ENCODE data around the gene REPIN1. TPM values are rescaled to one million over a fixed set of nuclear protein-coding genes. Genes with fewer than 3 reads are reported as not detected.

The REPIN1 gene
- total RNA-seq, 4 donors from 2014 or later: 66.8 to 143 (median 97.7) TPM

GRCh38 chr7:150351587-150352194, 16.9 kb upstream of the REPIN1 start:
- WGBS: 66% methylated on average over 8 of the region's 8 CpGs
- DNase-seq (ENCODE audit: extremely low spot score): no peak
- TF ChIP-seq POLR2AphosphoS5 (IDR thresholded peaks at IDR 0.05) (no peak), EP300 (IDR thresholded peaks at IDR 0.05) (no peak), POLR2A (IDR thresholded peaks at IDR 0.05; ENCODE audit: low read depth) (no peak)
- TF ChIP-seq, protein P1, sequence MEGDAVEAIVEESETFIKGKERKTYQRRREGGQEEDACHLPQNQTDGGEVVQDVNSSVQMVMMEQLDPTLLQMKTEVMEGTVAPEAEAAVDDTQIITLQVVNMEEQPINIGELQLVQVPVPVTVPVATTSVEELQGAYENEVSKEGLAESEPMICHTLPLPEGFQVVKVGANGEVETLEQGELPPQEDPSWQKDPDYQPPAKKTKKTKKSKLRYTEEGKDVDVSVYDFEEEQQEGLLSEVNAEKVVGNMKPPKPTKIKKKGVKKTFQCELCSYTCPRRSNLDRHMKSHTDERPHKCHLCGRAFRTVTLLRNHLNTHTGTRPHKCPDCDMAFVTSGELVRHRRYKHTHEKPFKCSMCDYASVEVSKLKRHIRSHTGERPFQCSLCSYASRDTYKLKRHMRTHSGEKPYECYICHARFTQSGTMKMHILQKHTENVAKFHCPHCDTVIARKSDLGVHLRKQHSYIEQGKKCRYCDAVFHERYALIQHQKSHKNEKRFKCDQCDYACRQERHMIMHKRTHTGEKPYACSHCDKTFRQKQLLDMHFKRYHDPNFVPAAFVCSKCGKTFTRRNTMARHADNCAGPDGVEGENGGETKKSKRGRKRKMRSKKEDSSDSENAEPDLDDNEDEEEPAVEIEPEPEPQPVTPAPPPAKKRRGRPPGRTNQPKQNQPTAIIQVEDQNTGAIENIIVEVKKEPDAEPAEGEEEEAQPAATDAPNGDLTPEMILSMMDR (IDR thresholded peaks at IDR 0.05): no peak
- no peaks in the 10 kb centered on the region for H3K27me3 ChIP-seq
- H3K4me3 ChIP-seq: no peak overlapping the region
- intact Hi-C loops (cut with DNase I): no loop called here
- H3K36me3 ChIP-seq: no peaks in the 10 kb centered on the region
- H3K27ac ChIP-seq (replicated peaks in 1 of 4): no peak overlapping the region
- H3K4me1 ChIP-seq: peaks cover 0 to 10% (median 3%) of the 10 kb centered on the region in 4 donors
- no peaks in the 10 kb centered on the region for H3K9me3 ChIP-seq

GRCh38 chr7:150355666-150356059, 13.0 kb upstream of the REPIN1 start:
- Histone ChIP-seq H3K4me1 (peaks cover 0 to 10% (median 4%) of the 10 kb centered on the region in 4 donors), H3K27me3 (no peaks in the 10 kb centered on the region), H3K27ac (replicated peaks in 1 of 4) (peak overlapping the region in 1 of 4 donors; percentile 30), H3K4me3 (no peak overlapping the region), H3K36me3 (no peaks in the 10 kb centered on the region), H3K9me3 (no peaks in the 10 kb centered on the region)
- intact Hi-C loops (cut with DNase I): no loop called here
- TF ChIP-seq, protein P1 (IDR thresholded peaks at IDR 0.05): no peak
- no peak for TF ChIP-seq POLR2AphosphoS5 (IDR thresholded peaks at IDR 0.05)
- TF ChIP-seq POLR2A (IDR thresholded peaks at IDR 0.05; ENCODE audit: low read depth): no peak
- no peak for TF ChIP-seq EP300 (IDR thresholded peaks at IDR 0.05)
- no peak for DNase-seq (ENCODE audit: extremely low spot score)
- 96% methylated on average over 1 of the region's 1 CpG for WGBS

GRCh38 chr7:150356265-150356897, 12.2 kb upstream of the REPIN1 start:
- H3K36me3 ChIP-seq: no peaks in the 10 kb centered on the region
- H3K9me3 ChIP-seq: no peaks in the 10 kb centered on the region
- intact Hi-C loops (cut with DNase I): no loop called here
- no peak overlapping the region for H3K27ac ChIP-seq (replicated peaks in 1 of 4)
- H3K4me1 ChIP-seq: peaks cover 0 to 13% (median 11%) of the 10 kb centered on the region in 4 donors
- TF ChIP-seq, protein P1 (IDR thresholded peaks at IDR 0.05): peak; percentile 24 to 62 (median 50)
- no peak for TF ChIP-seq POLR2AphosphoS5 (IDR thresholded peaks at IDR 0.05)
- H3K4me3 ChIP-seq: no peak overlapping the region
- DNase-seq (ENCODE audit: extremely low spot score): no peak
- H3K27me3 ChIP-seq: no peaks in the 10 kb centered on the region
- 41% methylated on average over 6 of the region's 6 CpGs for WGBS

GRCh38 chr7:150357270-150357669, 11.4 kb upstream of the REPIN1 start:
- no peak for TF ChIP-seq POLR2AphosphoS5 (IDR thresholded peaks at IDR 0.05)
- no peak for TF ChIP-seq EP300 (IDR thresholded peaks at IDR 0.05)
- H3K27me3 ChIP-seq: no peaks in the 10 kb centered on the region
- no peak overlapping the region for H3K27ac ChIP-seq (replicated peaks in 1 of 4)
- no peak for DNase-seq (ENCODE audit: extremely low spot score)
- H3K9me3 ChIP-seq: no peaks in the 10 kb centered on the region
- intact Hi-C loops (cut with DNase I): no loop called here
- 55% methylated on average over 9 of the region's 9 CpGs for WGBS
- H3K4me3 ChIP-seq: no peak overlapping the region
- H3K4me1 ChIP-seq: peaks cover 0 to 22% (median 20%) of the 10 kb centered on the region in 4 donors
- H3K36me3 ChIP-seq: no peaks in the 10 kb centered on the region

- intact Hi-C loops (cut with DNase I): no loop called here
- TF ChIP-seq, protein P1 (IDR thresholded peaks at IDR 0.05): no peak
- TF ChIP-seq EP300 (IDR thresholded peaks at IDR 0.05) (no peak), POLR2AphosphoS5 (IDR thresholded peaks at IDR 0.05) (no peak)
- H3K4me3 ChIP-seq: no peak overlapping the region
- H3K9me3 ChIP-seq: no peaks in the 10 kb centered on the region
- DNase-seq (ENCODE audit: extremely low spot score): no peak
- no peaks in the 10 kb centered on the region for H3K36me3 ChIP-seq
- H3K27ac ChIP-seq (replicated peaks in 1 of 4): no peak overlapping the region
- H3K4me1 ChIP-seq: peaks cover 0 to 25% (median 21%) of the 10 kb centered on the region in 4 donors
- WGBS: 78% methylated on average over 13 of the region's 13 CpGs
- H3K27me3 ChIP-seq: no peaks in the 10 kb centered on the region
Measured at GRCh38 chr7:150357771-150358427, 10.7 kb upstream of the REPIN1 start.
